Stimulated activated CD4-positive, alpha-beta T cell treated with anti-CD3 and anti-CD28 coated beads, Interleukin-15, amount 100 ng/mL, for 24 hours (primary cell): Measurements from ENCODE around the gene VCAM1.
A peak's percentile ranks its signal among the peaks of the same experiment; 100 is the strongest.

Source experiments
- DNase-seq: peaks from one replicate; pipeline ENCODE4 v3.0.0-alpha.2; 2020

Gene VCAM1

GRCh38 chr1:100719490-100719889 is at the start of gene VCAM1:
TSS of gene VCAM1 (plus strand) at chr1:100719742. CDS start at chr1:100719861, 119 bp downstream.
- no peak for DNase-seq

- no peak for DNase-seq
Measured at GRCh38 chr1:100670083-100670482, 49.5 kb upstream of the VCAM1 start.

GRCh38 chr1:100671601-100672000 is 47.9 kb upstream of the VCAM1 start:
- no peak for DNase-seq

- no peak for DNase-seq
Measured at GRCh38 chr1:100683448-100684349, 35.8 kb upstream of the VCAM1 start.

GRCh38 chr1:100699744-100700143 is 19.8 kb upstream of the VCAM1 start:
- DNase-seq: no peak

- no peak for DNase-seq
Measured at GRCh38 chr1:100700586-100700985, 19.0 kb upstream of the VCAM1 start.

GRCh38 chr1:100703052-100703451 is 16.5 kb upstream of the VCAM1 start:
- no peak for DNase-seq

- DNase-seq: no peak
Measured at GRCh38 chr1:100703716-100704115, 15.8 kb upstream of the VCAM1 start.

GRCh38 chr1:100704473-100704872 is 15.1 kb upstream of the VCAM1 start:
- no peak for DNase-seq

GRCh38 chr1:100706296-100706695 is 13.2 kb upstream of the VCAM1 start:
- no peak for DNase-seq

- DNase-seq: no peak
Measured at GRCh38 chr1:100706856-100707255, 12.7 kb upstream of the VCAM1 start.

GRCh38 chr1:100708476-100709062 is 11.0 kb upstream of the VCAM1 start:
- DNase-seq: no peak

GRCh38 chr1:100710906-100711682 is 8.4 kb upstream of the VCAM1 start:
- DNase-seq: no peak

- DNase-seq: peak; percentile 50
Measured at GRCh38 chr1:100713027-100713426, 6.5 kb upstream of the VCAM1 start.

- no peak for DNase-seq
Measured at GRCh38 chr1:100713626-100714025, 5.9 kb upstream of the VCAM1 start.

- no peak for DNase-seq
Measured at GRCh38 chr1:100714599-100714998, 4.9 kb upstream of the VCAM1 start.

- no peak for DNase-seq
Measured at GRCh38 chr1:100717218-100717617, 2.3 kb upstream of the VCAM1 start.

GRCh38 chr1:100718581-100718980 is 961 bp upstream of the VCAM1 start:
- no peak for DNase-seq

GRCh38 chr1:100720101-100720500 is 559 bp downstream of the VCAM1 start:
- no peak for DNase-seq

GRCh38 chr1:100720751-100721150 is 1.2 kb downstream of the VCAM1 start:
- no peak for DNase-seq

- no peak for DNase-seq
Measured at GRCh38 chr1:100721526-100722207, 2.1 kb downstream of the VCAM1 start.

- no peak for DNase-seq
Measured at GRCh38 chr1:100722221-100722620, 2.7 kb downstream of the VCAM1 start.

GRCh38 chr1:100724281-100724680 is 4.7 kb downstream of the VCAM1 start:
- DNase-seq: no peak
